ENCODE results near the gene RASL12. TPM values are rescaled to one million over a fixed set of nuclear protein-coding genes. Genes with fewer than 3 reads are reported as not detected.

The RASL12 gene
- total RNA-seq, 1 donor from 2014 or later: not detected

DNA sequence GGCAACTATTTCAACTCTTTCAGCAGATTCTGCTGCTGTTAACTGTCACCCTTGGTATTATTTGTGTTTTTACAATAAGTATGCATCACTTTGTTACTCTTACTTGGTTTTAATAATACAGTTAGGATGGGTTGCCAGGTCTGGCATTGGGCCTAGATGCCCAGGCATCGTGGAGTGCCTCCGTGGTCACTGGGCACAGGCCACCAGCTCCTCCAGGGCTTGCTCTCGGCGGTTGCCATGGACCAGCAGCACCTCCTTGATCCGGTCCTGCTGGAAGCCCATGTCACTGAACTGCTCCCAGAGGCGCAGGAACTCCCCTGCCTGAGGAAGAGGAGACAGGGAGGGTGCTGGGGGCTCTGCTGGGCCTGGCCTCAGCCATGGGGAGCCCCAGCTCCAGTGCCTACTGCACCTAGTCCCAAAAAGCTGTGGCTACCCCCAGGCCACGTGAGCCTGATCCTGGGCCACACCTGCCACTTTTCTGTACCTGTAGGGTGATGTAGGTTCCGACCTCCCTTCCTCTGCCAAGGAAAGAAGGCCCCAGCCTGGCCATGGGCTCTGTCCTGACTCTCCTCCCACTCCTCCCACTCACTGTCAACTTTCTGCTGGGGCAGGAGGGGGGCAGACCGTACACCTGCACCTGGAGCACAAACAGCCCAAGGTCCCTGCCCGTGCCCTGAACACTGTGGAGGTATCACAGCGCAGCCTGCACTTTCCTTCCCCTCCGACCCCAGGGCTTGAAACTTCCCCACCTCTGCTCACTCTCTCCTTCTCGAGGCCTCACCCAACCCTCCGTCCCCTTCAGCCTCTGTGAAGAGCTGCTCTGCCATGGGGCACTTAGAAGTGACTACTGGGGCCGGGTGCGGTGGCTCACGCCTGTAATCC, 25.4 kb upstream of the RASL12 start:
- no peak for DNase-seq (ENCODE audit: low read depth in 2 of 2)

DNA sequence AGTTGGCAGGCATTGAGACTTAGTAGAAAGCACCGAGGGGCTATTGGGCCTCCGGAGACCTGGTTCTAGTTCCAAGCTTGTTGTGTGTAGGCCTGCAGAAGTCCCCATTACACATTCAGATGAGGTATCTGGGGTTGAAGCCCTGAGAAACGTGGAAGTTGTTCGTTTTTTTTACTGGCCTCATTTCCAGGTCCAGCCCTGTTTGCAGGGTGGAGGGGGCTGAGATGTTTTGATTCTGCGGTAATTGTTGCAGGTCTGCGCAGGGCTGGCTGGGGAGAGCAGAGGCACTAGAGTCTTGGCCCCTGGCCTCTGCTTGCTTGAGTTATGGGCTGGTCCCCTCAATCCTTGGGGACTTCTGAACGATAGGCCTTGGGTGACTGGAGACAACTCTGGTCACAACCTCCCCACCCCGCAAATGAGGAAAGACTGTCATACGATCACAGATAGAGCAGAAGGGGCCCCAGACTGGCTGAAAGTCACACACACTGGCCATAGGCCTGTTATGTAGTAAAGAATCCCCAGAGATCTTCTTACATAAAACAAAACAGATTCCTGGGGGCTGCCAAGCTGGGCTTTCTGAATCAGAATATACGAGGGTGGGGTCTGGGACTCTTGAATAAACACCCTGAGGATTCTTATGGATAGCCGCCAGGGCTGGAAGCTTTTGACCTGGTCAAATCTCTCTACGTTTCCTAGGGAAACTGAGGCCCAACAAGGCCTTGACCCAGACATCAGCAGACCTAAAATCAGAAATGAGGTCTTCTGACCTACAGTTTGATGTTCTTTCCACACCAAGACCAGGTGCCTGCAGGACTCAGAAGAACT, 24.4 kb upstream of the RASL12 start:
- no peak for DNase-seq (ENCODE audit: low read depth in 2 of 2)

DNA sequence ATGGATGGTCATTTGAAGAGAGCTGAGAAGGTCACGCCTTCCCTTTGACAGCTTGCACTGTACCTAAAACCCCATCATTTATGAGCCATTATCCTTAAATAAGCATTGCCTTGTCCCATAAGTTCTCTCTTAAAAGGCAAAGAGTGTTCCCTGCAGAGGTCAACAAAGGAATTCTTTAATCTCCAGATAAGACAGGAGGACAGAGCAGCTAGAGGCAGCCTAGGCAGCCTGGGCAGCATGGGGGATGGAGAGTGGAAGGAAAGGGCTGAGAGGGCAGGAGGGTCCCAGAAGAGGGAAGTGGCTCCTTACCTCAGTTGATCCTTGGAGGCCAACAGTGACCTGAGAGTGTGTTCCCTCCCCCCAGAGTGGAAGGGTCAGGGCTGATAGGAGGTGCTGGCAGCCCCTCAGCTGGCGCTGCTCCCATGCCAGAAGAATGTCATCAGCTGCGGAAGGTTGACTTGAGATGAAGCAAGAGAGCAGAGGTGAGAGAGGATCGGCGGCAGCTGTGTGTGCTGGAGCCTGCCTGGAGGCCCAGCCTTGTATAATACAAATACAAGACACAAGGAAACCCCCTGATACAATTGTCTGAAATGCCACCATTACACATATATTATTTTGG, 21.5 kb upstream of the RASL12 start:
- DNase-seq (ENCODE audit: low read depth in 2 of 2): no peak

DNA sequence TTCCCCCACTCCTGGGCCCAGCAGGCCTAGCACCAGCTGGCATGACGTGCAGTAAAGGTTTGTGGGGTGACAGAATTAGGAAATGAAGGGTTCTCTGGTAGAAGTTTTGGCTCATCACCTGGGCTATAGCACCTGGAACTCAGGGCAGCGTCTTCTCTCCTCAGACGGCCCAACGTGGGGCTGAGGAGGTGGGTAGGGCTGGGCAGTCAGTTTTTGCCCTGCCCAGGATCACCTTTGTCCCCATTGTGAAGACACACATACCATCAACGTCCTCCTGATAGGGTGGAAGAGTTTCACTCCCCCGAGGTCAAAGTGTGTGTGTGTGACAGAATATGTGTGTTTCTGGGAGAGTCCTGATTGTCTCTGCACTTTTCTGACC, 20.8 kb upstream of the RASL12 start:
- DNase-seq (ENCODE audit: low read depth in 2 of 2): no peak

DNA sequence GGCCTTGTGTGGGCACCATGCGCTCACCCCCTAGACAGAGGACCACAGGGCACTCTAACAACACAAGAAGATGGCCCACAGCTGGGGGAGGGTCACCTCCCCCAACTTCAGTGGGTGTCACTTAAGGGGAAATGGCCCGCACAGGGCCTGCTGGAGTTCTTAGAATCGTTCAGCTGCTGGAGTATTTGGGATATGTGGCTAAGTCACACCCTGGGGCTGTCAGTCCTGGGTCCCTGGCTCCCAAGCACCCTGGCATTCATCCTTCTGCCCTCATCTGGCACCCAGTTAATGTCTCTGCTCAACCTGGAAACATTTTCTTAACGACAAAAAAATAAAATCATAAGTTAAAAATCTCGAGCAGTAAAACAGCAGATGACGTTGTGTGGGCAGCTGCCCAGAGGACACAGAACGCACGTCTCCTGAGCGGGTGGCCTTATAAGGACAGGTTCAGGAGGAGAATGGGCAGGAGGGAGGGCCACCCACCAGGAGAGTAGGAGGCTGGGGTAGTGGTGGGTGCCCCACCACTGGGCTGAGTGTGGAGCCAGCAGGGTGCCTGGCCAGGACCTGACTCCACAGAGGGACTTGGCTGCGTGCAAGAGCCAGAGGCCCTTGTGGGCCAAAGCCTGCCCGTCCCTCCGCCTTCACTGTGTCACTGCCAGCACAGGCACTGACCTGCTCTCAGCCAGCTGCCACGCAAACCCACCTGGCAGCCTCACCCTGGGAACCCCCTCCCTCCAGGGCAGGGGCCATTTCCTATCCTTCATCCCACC, 20.3 kb upstream of the RASL12 start:
- DNase-seq (ENCODE audit: low read depth in 2 of 2): no peak

DNA sequence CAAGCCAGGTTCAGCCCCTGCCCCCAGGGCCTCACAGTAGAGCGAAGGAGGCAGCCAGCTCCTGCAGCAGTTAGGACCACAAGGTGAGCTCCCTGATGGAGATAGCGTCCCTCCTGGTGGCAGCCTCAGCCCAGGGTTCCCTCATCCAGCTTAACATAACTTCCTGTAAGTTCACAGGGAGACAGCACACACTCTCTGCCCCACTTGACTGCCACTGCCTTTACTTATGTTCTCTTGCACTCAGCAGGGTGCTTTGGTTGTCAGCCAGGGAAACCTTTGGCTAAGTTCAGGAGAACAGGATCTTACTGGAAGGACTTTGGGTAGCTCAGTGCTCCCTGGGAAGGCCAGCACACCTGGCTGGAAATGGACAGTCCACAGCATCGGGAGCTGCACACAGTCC, 19.6 kb upstream of the RASL12 start:
- no peak for DNase-seq (ENCODE audit: low read depth in 2 of 2)

DNA sequence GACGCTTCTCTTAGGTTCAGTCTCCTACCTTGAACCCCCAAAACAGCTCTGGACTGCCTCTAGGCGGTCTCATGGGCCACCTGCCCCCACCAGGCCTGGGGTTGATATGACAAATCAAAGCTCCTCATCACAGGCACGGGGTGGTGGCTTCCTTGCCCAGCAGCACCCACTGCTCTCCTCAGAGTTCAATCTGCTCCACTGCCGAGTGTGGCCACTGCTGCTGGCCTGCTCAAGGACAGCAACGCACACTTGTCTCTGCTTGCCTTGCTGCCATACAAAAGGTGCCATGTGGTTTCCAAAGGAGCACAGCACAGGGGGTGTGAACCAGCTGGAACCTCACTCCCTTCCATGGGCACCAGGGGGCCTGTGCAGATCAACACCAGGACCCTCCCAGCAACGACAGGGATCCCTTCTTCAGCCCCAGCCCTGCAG, 18.9 kb upstream of the RASL12 start:
- DNase-seq (ENCODE audit: low read depth in 2 of 2): peak; percentile 20 to 24

DNA sequence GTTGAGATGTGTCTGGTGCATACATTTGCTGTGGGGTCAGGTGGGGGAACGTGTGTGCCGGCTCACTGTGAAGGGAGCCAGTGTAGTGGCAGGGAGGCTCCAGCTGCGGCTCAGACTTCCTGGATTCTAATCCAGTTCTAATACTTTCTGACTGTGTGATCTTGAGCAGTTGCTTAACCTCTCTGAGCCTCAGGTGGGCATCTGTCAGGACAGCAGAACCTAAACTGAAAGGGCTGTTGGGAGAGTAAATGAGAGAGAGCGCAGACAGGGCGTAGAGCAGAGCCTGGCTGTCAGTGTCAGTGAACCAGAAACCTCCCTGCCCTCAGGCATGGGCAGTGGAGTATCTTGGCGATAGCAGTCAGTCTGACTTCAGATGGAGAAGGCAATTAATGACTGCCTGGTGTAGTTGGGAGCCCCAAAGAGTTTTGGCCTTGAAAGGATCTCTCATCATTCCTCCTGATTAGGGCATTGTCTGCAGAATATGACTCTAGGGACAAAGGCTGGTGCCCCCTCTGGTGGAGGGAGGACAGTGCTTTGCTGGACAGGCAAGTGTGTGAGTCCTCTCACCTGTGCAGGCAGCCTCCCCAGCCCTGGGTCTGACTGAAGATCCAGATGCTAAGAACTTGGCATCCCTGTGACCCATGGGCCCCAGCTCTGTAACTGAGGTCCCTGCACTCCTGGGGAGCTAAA, 18.3 kb upstream of the RASL12 start:
- peak; percentile 18 to 56 for DNase-seq (ENCODE audit: low read depth in 2 of 2)

DNA sequence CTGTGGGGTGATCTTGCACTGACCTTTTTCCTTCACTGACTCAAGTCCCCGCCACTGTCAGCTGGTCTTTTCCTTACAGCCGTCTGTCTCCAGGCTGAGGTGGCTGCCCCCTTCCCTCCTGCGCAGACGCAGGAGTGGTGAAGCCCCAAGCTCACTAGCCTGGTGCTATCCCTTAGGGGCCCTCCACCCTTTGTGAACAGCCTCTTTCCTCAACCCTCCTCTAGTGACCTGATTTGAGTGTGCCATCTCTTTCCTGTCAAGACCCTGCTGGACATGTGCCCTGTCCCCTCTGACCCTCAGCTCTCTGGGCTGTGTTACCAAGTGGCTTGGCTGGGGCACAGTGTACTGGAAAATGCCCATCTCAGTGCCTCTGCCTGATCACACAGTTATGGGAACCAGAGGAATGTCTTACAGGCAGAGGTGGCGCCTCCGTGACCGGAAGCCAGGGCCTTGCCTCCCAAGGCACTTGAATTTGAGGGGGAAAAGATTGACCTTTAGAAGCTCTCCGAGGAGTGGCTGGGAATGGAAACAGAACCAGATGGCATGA, 17.5 kb upstream of the RASL12 start:
- DNase-seq (ENCODE audit: low read depth in 2 of 2): no peak

DNA sequence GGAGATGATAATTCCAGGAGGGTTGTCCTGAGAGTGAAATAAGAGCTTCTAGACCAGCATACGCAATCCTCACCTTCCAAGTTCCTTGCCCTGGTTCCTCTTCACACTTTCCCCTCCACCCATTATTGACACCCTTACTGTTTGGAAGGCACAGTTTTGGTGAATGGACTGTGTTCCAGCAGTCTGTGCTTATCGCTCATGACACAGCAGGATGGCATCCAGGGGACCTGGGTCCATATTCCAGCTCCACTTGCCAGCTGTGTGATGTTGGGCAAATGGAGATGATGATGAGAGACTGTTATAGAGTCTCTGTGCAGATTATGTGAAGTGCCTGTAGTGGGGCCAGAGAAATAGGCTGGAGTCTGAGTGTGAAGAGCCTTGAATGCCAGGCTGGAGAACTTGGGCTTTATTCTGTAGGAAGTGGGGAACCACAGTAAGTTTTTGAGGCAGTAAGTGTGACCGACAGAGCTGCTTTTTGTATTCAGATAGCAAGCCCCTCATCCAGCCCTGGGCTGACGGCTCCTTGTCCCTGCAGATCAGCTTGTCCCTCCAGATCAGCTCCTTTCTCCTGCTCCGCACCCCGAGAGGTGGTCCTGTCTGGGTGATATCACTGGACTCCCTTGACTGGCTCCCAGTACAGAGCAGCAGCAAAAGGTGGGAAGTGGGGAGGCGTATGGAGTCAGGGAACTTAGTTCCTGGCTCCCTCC, 16.9 kb upstream of the RASL12 start:
- no peak for DNase-seq (ENCODE audit: low read depth in 2 of 2)

DNA sequence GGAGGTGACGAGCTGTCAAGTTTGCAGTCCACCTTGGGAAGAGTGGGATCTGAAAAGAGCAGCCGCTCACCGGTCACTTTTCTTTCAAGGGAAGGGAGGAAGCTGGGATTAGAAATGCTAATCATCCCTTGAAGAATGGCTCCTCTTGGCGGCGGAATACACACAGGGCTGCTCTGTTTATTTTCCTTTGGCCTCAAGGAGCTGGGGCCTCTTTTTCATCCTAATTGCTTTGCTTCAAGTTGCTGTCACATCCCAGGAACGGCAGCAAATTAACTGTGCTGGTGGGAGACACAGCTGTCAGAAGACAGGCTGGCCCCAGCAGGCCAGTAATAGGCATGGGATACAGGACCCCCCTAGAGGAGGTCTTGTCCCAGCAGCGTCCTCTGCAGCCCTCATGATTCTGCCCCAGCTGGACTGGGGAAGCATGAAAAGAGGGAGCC, 15.5 kb upstream of the RASL12 start:
- peak in 1 of 2 donors; percentile 30 for DNase-seq (ENCODE audit: low read depth in 2 of 2)

DNA sequence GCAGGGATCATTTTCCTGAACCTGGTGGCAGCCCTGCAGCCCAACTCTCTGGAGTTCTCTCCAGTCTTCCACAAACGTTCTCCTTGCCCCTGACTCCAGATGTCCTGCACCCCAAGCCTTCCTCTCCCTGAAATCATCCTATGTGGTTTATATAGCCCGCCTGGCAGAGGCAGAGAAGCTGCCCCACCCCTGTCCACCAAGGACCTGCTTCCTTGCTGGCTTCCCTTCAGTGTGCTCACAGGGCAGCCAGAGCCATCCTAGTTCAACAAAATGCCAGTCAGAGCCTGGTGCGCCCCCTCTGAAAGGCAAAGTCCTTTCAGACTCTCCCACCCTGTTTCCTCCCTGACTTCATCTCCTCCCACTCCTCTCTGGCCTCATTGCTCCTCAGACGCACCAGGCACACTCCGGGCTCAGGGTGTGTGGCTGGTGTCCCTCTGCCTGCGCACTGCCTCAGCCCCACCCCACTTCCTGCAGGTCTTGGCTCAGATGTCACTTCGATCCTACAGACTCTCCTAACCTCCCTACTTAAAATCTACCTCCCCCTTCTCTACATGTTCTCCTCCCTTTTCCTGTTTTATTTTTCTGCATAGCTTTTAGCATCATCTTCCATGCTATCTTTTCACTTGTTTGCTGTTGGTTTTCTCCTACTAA, 14.6 kb upstream of the RASL12 start:
- DNase-seq (ENCODE audit: low read depth in 2 of 2): no peak

DNA sequence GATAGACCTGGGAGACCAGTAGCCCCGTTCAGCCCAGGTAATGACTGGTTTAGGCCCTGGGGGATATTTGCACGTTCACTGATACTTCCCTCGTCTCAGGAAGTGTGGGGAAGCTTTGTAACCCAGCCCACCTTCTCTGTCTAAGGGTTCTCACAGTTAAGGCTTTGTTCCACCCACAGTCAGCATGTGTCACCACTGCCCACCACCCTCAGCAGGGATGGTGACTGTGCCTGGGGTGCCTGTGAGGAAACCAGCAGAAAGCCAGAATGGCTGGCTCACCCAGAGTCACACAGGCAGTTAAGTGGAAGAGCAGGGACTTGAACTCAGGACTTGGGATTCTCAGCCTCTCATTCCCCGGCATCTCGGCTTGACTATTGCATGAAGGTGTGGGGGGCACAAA, 14.0 kb upstream of the RASL12 start:
- DNase-seq (ENCODE audit: low read depth in 2 of 2): no peak

DNA sequence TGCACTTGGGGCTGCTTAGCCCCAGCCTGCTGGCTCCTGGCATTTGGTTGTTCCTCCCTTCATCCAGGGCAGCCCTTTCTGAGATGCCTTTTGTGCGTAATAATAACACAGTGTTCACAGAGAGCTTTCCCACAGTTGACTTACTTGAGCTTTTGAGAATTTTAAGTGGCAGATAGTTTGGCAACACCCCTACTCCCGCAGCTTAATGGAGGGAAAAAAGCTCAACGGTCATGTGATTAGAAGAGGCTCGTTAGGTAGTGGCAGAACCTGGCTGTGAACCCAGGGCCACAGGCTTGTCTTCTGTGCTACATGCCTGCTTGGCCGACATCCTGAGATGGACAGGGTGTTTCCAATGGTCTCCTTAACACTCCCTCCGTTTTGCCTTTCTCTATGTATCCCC, 13.5 kb upstream of the RASL12 start:
- no peak for DNase-seq (ENCODE audit: low read depth in 2 of 2)

DNA sequence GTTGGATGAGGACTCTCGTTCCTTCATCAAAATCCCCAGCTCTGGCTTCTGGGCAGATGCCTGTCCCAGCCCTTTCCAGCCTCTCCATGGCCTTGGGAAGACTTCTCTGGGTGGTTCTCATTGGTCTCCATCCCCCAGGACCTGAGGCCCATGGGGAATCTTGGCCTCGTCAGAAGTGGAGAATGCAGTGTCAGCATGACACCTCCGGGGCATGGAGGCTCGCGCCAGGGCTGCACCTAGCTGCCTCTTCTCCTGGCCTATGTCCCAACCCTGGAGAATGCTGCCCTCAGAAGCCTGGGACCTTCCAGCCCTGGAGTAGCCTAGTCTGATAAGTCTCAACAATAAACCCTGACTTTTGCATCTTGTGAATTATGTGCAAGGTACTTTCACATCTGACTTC, 11.8 kb upstream of the RASL12 start:
- DNase-seq (ENCODE audit: low read depth in 2 of 2): no peak

DNA sequence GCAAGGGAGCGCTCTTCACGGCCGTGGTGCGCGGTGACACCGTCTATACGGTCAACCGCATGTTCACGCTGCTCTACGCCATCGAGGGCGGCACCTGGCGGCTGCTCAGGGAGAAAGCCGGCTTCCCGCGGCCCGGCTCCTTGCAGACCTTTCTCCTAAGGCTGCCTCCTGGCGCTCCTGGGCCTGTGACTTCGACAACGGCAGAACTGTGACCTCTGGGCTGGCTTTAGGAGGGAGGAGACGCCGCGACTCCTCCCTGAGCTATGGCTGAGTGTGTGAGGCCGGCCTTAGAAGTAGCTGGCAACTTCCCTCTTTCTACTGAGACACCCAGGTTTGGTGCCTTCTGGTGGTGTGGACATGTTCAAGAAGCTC, 10.2 kb upstream of the RASL12 start:
- peak; percentile 75 to 78 for DNase-seq (ENCODE audit: low read depth in 2 of 2)

DNA sequence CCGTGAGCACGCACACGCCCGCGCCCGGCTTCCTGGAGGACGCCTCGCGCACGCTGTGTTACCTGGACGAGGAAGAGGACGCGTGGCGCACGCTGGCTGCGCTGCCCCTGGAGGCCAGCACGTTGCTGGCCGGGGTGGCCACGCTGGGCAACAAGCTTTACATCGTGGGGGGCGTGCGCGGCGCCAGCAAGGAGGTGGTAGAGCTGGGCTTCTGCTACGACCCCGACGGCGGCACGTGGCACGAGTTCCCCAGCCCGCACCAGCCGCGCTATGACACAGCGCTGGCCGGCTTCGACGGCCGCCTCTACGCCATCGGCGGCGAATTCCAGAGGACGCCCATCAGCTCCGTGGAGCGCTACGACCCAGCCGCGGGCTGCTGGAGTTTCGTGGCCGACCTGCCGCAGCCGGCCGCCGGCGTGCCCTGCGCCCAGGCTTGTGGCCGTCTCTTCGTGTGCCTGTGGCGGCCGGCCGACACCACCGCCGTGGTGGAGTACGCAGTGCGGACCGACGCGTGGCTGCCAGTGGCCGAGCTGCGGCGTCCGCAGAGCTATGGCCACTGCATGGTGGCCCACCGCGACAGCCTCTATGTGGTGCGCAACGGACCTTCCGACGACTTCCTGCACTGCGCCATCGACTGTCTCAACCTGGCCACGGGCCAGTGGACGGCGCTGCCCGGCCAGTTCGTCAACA, 9.6 kb upstream of the RASL12 start:
- no peak for DNase-seq (ENCODE audit: low read depth in 2 of 2)

DNA sequence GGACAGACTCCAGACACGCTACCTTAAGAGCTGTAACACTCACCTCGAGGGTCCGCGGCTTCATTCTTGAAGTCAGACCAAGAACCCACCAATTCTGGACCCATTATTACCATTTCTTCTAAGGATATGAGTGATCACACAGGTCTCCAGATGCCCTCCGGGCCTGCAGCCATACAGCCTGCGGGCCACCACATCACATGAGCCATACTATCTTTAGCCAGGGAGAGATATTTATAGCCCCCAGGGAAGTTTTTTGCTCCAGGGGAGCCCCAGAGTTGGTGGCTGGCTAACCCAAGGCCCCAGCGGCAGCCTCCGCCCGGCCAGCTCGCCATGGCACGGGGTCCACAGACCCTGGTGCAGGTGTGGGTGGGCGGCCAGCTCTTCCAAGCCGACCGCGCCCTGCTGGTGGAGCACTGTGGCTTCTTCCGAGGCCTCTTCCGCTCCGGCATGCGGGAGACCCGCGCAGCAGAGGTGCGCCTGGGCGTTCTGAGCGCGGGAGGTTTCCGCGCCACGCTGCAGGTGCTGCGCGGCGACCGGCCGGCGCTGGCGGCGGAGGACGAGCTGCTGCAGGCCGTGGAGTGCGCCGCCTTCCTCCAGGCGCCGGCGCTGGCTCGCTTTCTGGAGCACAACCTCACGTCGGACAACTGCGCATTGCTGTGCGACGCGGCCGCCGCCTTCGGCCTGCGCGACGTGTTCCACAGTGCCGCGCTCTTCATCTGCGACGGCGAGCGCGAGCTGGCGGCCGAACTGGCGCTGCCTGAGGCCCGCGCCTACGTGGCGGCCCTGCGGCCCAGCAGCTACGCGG, 8.9 kb upstream of the RASL12 start, which contains the start of gene KBTBD13:
KBTBD13 (plus strand) TSS at position 261 of the 805 bp plus-strand sequence; CDS start at position 331, 70 bp downstream.
- no peak for DNase-seq (ENCODE audit: low read depth in 2 of 2)
